ENCODE data around the gene TTLL3. TPM values are rescaled to one million over a fixed set of nuclear protein-coding genes. Genes with fewer than 3 reads are reported as not detected.

Gene TTLL3
- total RNA-seq, 1 experiment from 2014 or later, result 15.7 TPM

GRCh38 chr3:9881441-9881840 is 71.4 kb downstream of the TTLL3 start:
- Histone ChIP-seq H3K9me3 (ENCODE audit: control insufficient read depth, insufficient read depth, low read depth, low read length) (no peaks in the 10 kb centered on the region), H3K4me1 (ENCODE audit: control insufficient read depth, insufficient read depth, low read length) (peaks cover 12% of the 10 kb centered on the region), H3K27me3 (ENCODE audit: control insufficient read depth, insufficient read depth, low read length) (no peaks in the 10 kb centered on the region), H3K36me3 (ENCODE audit: control insufficient read depth, insufficient read depth, low read length) (no peaks in the 10 kb centered on the region), H3K27ac (ENCODE audit: low read length) (no peak overlapping the region), H3K4me3 (ENCODE audit: low read depth in 2 of 2, low read length in 2 of 2) (no peak overlapping the region)
- intact Hi-C loops (cut with micrococcal nuclease; ENCODE audit: unreplicated experiment) (no loop called here), in situ Hi-C loops (cut with HindIII; ENCODE audit: low pct_unique_long_range_greater_than_20kb, low sequenced_read_pairs) (no loop called here)
- TF ChIP-seq POLR2AphosphoS5 (IDR thresholded peaks at IDR 0.05; ENCODE audit: low read depth, low read length), result no peak
- POLR2A ChIA-PET, result interaction anchor here (1.1 kb wide), 1 partner anchor 50 kb away, joined by 5 read pairs; no protein-coding TSS in a partner anchor
- BruUV-seq (replicated peaks), result no TSS peak
- DNase-seq (ENCODE audit: low read depth, low spot score) (no peak), ATAC-seq (no peak)
- CTCF ChIA-PET, result no interaction called here

- TF ChIP-seq SIN3A (IDR thresholded peaks at IDR 0.05; ENCODE audit: borderline replicate concordance, insufficient read depth, low read depth, low read length), result no peak
- H3K36me3 ChIP-seq (ENCODE audit: control insufficient read depth, insufficient read depth, low read length), result no peaks in the 10 kb centered on the region
- H3K27ac ChIP-seq (ENCODE audit: low read length), result 0 out of 2 replicates have a peak overlapping the region, but pooled peaks have one; percentile 48
- CTCF ChIA-PET, result interaction anchor here (0.6 kb wide), 1 partner anchor 32 kb away, joined by 5 read pairs; no protein-coding TSS in a partner anchor
- POLR2A ChIA-PET, result no interaction called here
- H3K4me3 ChIP-seq (ENCODE audit: low read depth in 2 of 2, low read length in 2 of 2), result no peak overlapping the region
- DNase-seq (ENCODE audit: low read depth, low spot score) (no peak), ATAC-seq (0 out of 2 replicates have a peak, but pooled peaks have one; percentile 14)
- in situ Hi-C loops (cut with HindIII; ENCODE audit: low pct_unique_long_range_greater_than_20kb, low sequenced_read_pairs), result no loop called here
- BruUV-seq (replicated peaks), result no TSS peak
- no peaks in the 10 kb centered on the region for H3K27me3 ChIP-seq (ENCODE audit: control insufficient read depth, insufficient read depth, low read length)
- intact Hi-C loops (cut with micrococcal nuclease; ENCODE audit: unreplicated experiment), result no loop called here
- H3K4me1 ChIP-seq (ENCODE audit: control insufficient read depth, insufficient read depth, low read length), result peaks cover 12% of the 10 kb centered on the region
- no peaks in the 10 kb centered on the region for H3K9me3 ChIP-seq (ENCODE audit: control insufficient read depth, insufficient read depth, low read depth, low read length)
Measured at GRCh38 chr3:9883706-9884554, 73.9 kb downstream of the TTLL3 start.

- DNase-seq (ENCODE audit: low read depth, low spot score), result peak; percentile 41
- H3K9me3 ChIP-seq (ENCODE audit: control insufficient read depth, insufficient read depth, low read depth, low read length), result no peaks in the 10 kb centered on the region
- in situ Hi-C loops (cut with HindIII; ENCODE audit: low pct_unique_long_range_greater_than_20kb, low sequenced_read_pairs), result no loop called here
- intact Hi-C loops (cut with micrococcal nuclease; ENCODE audit: unreplicated experiment), result no loop called here
- no TSS peak for BruUV-seq (replicated peaks)
- POLR2A ChIA-PET, result interaction anchor here (0.6 kb wide), 1 partner anchor 155 kb away, joined by 11 read pairs; no protein-coding TSS in a partner anchor
- no peak overlapping the region for H3K27ac ChIP-seq (ENCODE audit: low read length)
- H3K36me3 ChIP-seq (ENCODE audit: control insufficient read depth, insufficient read depth, low read length), result no peaks in the 10 kb centered on the region
- CTCF ChIA-PET, result interaction anchor here (0.5 kb wide), 1 partner anchor 19 kb away, joined by 3 read pairs; no protein-coding TSS in a partner anchor
- no peaks in the 10 kb centered on the region for H3K27me3 ChIP-seq (ENCODE audit: control insufficient read depth, insufficient read depth, low read length)
- TF ChIP-seq TCF7L2 (IDR thresholded peaks at IDR 0.05; ENCODE audit: low read depth, low read length) (no peak), REST (IDR thresholded peaks at IDR 0.05; ENCODE audit: insufficient read depth in 1 of 2, low read depth in 2 of 2, low read length in 1 of 2) (no peak), SIN3A (IDR thresholded peaks at IDR 0.05; ENCODE audit: borderline replicate concordance, insufficient read depth, low read depth, low read length) (no peak), CTCF (IDR thresholded peaks at IDR 0.05) (no peak), POLR2AphosphoS5 (IDR thresholded peaks at IDR 0.05; ENCODE audit: low read depth, low read length) (no peak)
- peak; percentile 94 for ATAC-seq
- peaks cover 12% of the 10 kb centered on the region for H3K4me1 ChIP-seq (ENCODE audit: control insufficient read depth, insufficient read depth, low read length)
- no peak overlapping the region for H3K4me3 ChIP-seq (ENCODE audit: low read depth in 2 of 2, low read length in 2 of 2)
Measured at GRCh38 chr3:9884555-9885165, 74.6 kb downstream of the TTLL3 start.

Other genes starting within 250 kb of the TTLL3 start
- gene MTMR14, start 160.8 kb upstream of the TTLL3 start, total RNA-seq (2021; ENCODE audit: unreplicated experiment), result 26.8 TPM
- 0.13 TPM for gene CPNE9, start 106.4 kb upstream of the TTLL3 start, total RNA-seq (2021; ENCODE audit: unreplicated experiment)
- gene BRPF1, start 78.5 kb upstream of the TTLL3 start, total RNA-seq (2021; ENCODE audit: unreplicated experiment), result 17.4 TPM
- gene OGG1, start 60.3 kb upstream of the TTLL3 start, total RNA-seq (2021; ENCODE audit: unreplicated experiment), result 32.5 TPM
- gene CAMK1, start 40.3 kb upstream of the TTLL3 start, total RNA-seq (2021; ENCODE audit: unreplicated experiment), result 9.7 TPM
- gene TADA3, start 17.8 kb upstream of the TTLL3 start, total RNA-seq (2021; ENCODE audit: unreplicated experiment), result 61.3 TPM
- gene ARPC4, start 17.2 kb upstream of the TTLL3 start, total RNA-seq (2021; ENCODE audit: unreplicated experiment), result 117 TPM
- gene RPUSD3, start 33.7 kb downstream of the TTLL3 start, total RNA-seq (2021; ENCODE audit: unreplicated experiment), result 40.4 TPM
- gene CIDEC, start 70.0 kb downstream of the TTLL3 start, total RNA-seq (2021; ENCODE audit: unreplicated experiment), result not detected
- 19.9 TPM for gene JAGN1, start 80.3 kb downstream of the TTLL3 start, total RNA-seq (2021; ENCODE audit: unreplicated experiment)
- 1.1 TPM for gene IL17RE, start 92.6 kb downstream of the TTLL3 start, total RNA-seq (2021; ENCODE audit: unreplicated experiment)
- 23.6 TPM for gene IL17RC, start 106.8 kb downstream of the TTLL3 start, total RNA-seq (2021; ENCODE audit: unreplicated experiment)
- 15.4 TPM for gene CRELD1, start 123.6 kb downstream of the TTLL3 start, total RNA-seq (2021; ENCODE audit: unreplicated experiment)
- gene PRRT3, start 142.1 kb downstream of the TTLL3 start, total RNA-seq (2021; ENCODE audit: unreplicated experiment), result 1.1 TPM
- 42.0 TPM for gene EMC3, start 176.6 kb downstream of the TTLL3 start, total RNA-seq (2021; ENCODE audit: unreplicated experiment)
- gene FANCD2, start 216.2 kb downstream of the TTLL3 start, total RNA-seq (2021; ENCODE audit: unreplicated experiment), result 20.0 TPM